Measurements from ENCODE around the gene IRX2. TPM values are rescaled to one million over a fixed set of nuclear protein-coding genes. Genes with fewer than 3 reads are reported as not detected.

The IRX2 gene
- total and polyA plus RNA-seq, 2 of the 4 experiments (the other 2 are of a cell fraction) = 0.36 to 0.97 TPM

DNA sequence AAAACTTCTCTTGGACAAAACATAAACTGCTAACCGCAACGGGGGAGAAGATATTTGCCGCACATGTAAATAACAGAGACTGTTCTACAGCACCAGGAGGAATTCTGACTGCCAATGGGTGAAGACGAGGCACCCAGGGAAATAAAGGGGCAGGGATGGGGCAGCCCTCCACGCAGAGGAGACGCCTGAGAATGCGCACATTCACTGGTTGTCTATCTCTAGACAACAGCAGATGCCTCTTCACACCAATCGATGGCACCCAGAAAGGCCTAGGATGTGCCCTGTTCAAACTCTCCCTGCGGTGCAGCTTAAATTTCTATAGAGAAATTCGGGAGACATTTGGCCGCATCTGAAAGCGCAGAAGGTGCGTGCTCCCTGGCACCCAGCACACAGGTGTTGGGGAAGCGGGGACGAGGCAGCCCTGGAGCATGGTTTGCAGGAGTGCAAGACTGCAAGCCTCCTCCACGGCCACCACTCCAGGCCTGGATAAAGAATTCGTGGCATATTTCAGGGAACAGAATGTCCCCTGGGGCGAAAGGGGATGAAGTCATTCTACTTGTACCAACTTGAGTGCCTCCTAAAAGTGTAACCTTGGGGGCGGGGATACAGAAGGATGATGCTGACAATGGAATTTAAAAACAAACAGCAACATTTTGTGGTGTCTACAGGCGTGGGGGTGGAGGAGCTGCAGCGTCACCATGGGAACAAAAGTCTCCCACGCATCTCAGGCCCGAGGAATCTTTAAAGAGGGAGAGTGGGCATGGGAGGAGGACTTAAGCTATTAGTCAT lies 6.3 kb upstream of the IRX2 start (continued):
- TF ChIP-seq BHLHE40 (IDR thresholded peaks at IDR 0.05; ENCODE audit: low read depth, low read length) = no peak

DNA sequence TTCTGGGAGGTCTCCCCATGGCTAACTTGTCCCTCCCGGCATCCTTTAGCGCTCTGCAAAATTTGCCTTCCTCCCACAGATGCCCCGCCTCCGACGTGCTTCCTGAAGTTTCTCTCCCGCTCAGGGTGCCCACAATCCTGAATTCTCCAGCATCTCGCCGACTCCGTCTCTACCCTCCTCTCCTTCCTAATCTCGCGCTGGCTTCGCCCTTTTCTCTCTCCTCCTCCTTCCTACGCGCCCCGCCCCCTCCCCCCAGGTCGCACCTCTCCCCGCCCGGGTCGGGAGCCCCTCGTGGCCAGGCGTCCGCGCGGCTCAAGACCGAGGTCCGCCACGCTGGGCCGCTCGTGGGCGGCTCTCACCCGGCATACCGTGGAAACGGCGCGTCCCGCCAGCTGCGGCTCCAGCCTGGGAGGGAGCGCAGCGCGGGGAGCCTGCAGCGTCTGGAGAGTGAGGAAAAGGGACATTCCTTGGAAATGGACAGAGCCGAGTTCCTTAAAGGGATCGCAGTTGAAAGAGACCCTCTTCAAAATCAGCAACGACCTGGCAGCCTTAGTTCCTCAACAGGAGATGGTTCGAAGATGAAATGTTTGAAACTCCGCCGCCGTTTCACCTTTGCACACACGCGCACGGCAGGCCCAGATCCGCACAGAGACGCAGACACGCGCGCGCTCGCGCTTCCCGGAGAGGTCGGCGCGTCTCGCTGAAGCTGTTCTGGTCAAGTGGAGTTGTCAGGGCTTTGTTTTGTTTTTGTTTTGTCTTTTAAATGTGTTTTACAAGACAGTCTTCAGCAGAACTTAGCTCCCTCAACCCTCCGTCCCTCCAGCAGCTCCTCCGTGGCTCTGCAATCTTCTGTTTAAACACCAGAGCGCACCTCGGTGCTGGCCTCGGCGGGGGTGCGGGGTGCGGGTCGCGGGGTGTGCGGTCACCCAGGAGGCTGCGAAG lies 5.0 kb upstream of the IRX2 start:
- in situ Hi-C loops (cut with MboI; ENCODE audit: low sequenced_read_pairs) = no loop called here
- H4K20me1 ChIP-seq (ENCODE audit: insufficient read depth, low read length) = no peaks in the 10 kb centered on the region
- no peak overlapping the region for H3K4me2 ChIP-seq (ENCODE audit: low read depth, low read length)
- H3K23ac ChIP-seq (ENCODE audit: low read depth, low read length) = no peak overlapping the region
- 0 out of 2 replicates have a peak, but pooled peaks cover 2% of the 10 kb centered on the region for H3K9me3 ChIP-seq (ENCODE audit: control insufficient read depth, insufficient read depth, low read length)
- WGBS, 2 experiments (ENCODE audit: extremely low coverage in 2 of 2, insufficient read length in 1 of 2) = 1% methylated on average over 18 of the region's 76 CpGs; no CpG with 5 or more reads in 1 of the 2 experiments
- no peaks in the 10 kb centered on the region for H3K9me1 ChIP-seq (ENCODE audit: insufficient read depth, low read length)
- H3K27ac ChIP-seq (ENCODE audit: insufficient read depth, low read length) = no peak overlapping the region
- H3K18ac ChIP-seq (ENCODE audit: low read depth, low read length) = no peak overlapping the region
- H2BK20ac ChIP-seq (ENCODE audit: low read depth, low read length) = no peak overlapping the region
- no peak overlapping the region for H2BK120ac ChIP-seq (ENCODE audit: low read depth, low read length)
- H4K5ac ChIP-seq (ENCODE audit: low read depth, low read length) = no peak overlapping the region
- no peaks in the 10 kb centered on the region for H3K36me3 ChIP-seq (ENCODE audit: control insufficient read depth, insufficient read depth, low read length)
- DNase-seq = peak; percentile 9
- no peak overlapping the region for H3K56ac ChIP-seq (ENCODE audit: extremely low read depth, insufficient read depth, low read length)
- H3K4me1 ChIP-seq (ENCODE audit: control insufficient read depth, insufficient read depth, low read length) = no peaks in the 10 kb centered on the region
- no peak for TF ChIP-seq MXI1 (IDR thresholded peaks at IDR 0.05; ENCODE audit: borderline replicate concordance, low read depth, low read length)
- TF ChIP-seq RCOR1 (IDR thresholded peaks at IDR 0.05; ENCODE audit: insufficient replicate concordance, low read length) = no peak
- no peak for TF ChIP-seq POLR2A (IDR thresholded peaks at IDR 0.05; ENCODE audit: low read depth, low read length)
- no peak for TF ChIP-seq BHLHE40 (IDR thresholded peaks at IDR 0.05; ENCODE audit: low read depth, low read length)
- TF ChIP-seq ELK1 (IDR thresholded peaks at IDR 0.05; ENCODE audit: borderline replicate concordance, low read depth, low read length) = no peak
- TF ChIP-seq SMC3 (IDR thresholded peaks at IDR 0.05; ENCODE audit: low read depth, low read length) = no peak
- ATAC-seq (ENCODE audit: low read depth) = no peak
- intact Hi-C loops (cut with micrococcal nuclease) = no loop called here
- ChIA-PET CTCF (interaction anchor here (1.3 kb wide), 1 partner anchor 10 kb away, joined by 5 read pairs; no protein-coding TSS in a partner anchor), POLR2A (ENCODE audit: unreplicated experiment) (no interaction called here)
- BruUV-seq (replicated peaks) = no TSS peak
- H2BK15ac ChIP-seq (ENCODE audit: low read depth, low read length) = no peak overlapping the region
- no peak overlapping the region for H3K14ac ChIP-seq (replicated peaks; ENCODE audit: low read depth, low read length)
- peak overlapping the region; percentile 76 for H2AFZ ChIP-seq (replicated peaks; ENCODE audit: low read length, poor library complexity)
- H3K79me1 ChIP-seq (ENCODE audit: low read depth in 1 of 2, low read length in 2 of 2) = no peaks in the 10 kb centered on the region
- H3K4me3 ChIP-seq (ENCODE audit: insufficient read depth, low read depth, low read length) = no peak overlapping the region; the same call in 1 of the 2 replicates
- H2AK9ac ChIP-seq (replicated peaks; ENCODE audit: low read depth, low read length, poor library complexity) = no peak overlapping the region
- peaks cover 40% of the 10 kb centered on the region for H3K27me3 ChIP-seq (ENCODE audit: control insufficient read depth, insufficient read depth, low read length)
- H2BK5ac ChIP-seq (ENCODE audit: low read depth, low read length, poor library complexity, severe bottlenecking) = no peak overlapping the region
- H3K4ac ChIP-seq (ENCODE audit: low read depth, low read length) = no peak overlapping the region
- no peak overlapping the region for H3K9ac ChIP-seq (ENCODE audit: low read depth, low read length)
- H4K91ac ChIP-seq (ENCODE audit: insufficient read depth, low read depth, low read length) = no peak overlapping the region
- dilution Hi-C loops (cut with HindIII; ENCODE audit: low sequenced_read_pairs, unreplicated experiment) = no loop called here
- H2AK5ac ChIP-seq (ENCODE audit: low read depth, low read length) = no peak overlapping the region
- no peak overlapping the region for H4K8ac ChIP-seq (ENCODE audit: low read depth in 2 of 2, low read length in 2 of 2)
